Esophagus muscularis mucosa (tissue), 4 donors: ENCODE measurements around the gene PDCL3. TPM values are rescaled to one million over a fixed set of nuclear protein-coding genes. Genes with fewer than 3 reads are reported as not detected.

ENCODE experiments used
- DNase-seq: peaks from one replicate; pipeline ENCODE4 v3.0.0-alpha.2; 2017; ENCODE audit errors: extremely low spot score
- H3K27ac ChIP-seq, 4 donors: fragments of 200-600 bp; sonication (generic); replicated peaks in 1 of 4; 1 replicate in 3 of 4; 2 replicates in 1 of 4; pipeline ENCODE4 v1.5.1; 2016 to 2019; ENCODE audit warnings: mild to moderate bottlenecking in 1 of 4
- H3K27me3 ChIP-seq, 4 donors: fragments of 200-600 bp; sonication (generic); one replicate each; pipeline versions ENCODE4 v1.5.1 to v1.6.0; 2016 to 2019
- H3K36me3 ChIP-seq, 4 donors: fragments of 200-600 bp; sonication (generic); one replicate each; pipeline ENCODE4 v1.5.1; 2016 to 2019
- H3K4me1 ChIP-seq, 4 donors: fragments of 200-600 bp; sonication (generic); one replicate each; pipeline ENCODE4 v1.5.1; 2016 to 2019
- H3K4me3 ChIP-seq, 4 donors: fragments of 200-600 bp; sonication (generic); 1 replicate in 2 of 4; 2 replicates in 2 of 4; pipeline ENCODE4 v1.5.1; 2016 to 2019; ENCODE audit warnings: mild to moderate bottlenecking in 4 of 4, moderate library complexity in 1 of 4
- H3K9me3 ChIP-seq, 4 donors: fragments of 200-600 bp; sonication (generic); 1 replicate in 3 of 4; 2 replicates in 1 of 4; pipeline ENCODE4 v1.5.1; 2016 to 2019
- EP300 ChIP-seq: sonication (generic); formaldehyde crosslinking; IDR thresholded peaks from one replicate; pipeline ENCODE4 v1.6.1; 2017; ENCODE audit warnings: antibody characterized with exemption
- POLR2A ChIP-seq: fragments of 450-650 bp; IDR thresholded peaks from one replicate; pipeline ENCODE4 v1.6.1; 2017; ENCODE audit warnings: antibody characterized with exemption, moderate library complexity, mild to moderate bottlenecking, low read depth
- POLR2AphosphoS5 ChIP-seq, 2 donors: sonication (generic); formaldehyde crosslinking; IDR thresholded peaks; one replicate each; pipeline ENCODE4 v1.6.1; 2017; ENCODE audit warnings: antibody characterized with exemption in 2 of 2
- WGBS: methylation state at CpG from one replicate; pipeline ENCODE4 v1.1.5; 2018; 5-methylcytosine and 5-hydroxymethylcytosine counted together
- intact Hi-C: fragments of 100-400 bp; cut with DNase I; formaldehyde crosslinking; loops from one replicate; pipeline ENCODE4 v1.15.1; 2023
- total RNA-seq, 4 donors: library from RNA; depleted of rRNA; stranded (reverse); fragments of >200 nt; gene quantifications; one replicate each; pipeline versions ENCODE4 v1.1.0 to v1.2.1, GENCODE V29; 2016
- TF ChIP-seq, protein P1 (sequence below), 3 experiments: fragments of 200-600 bp in 2 of 3; fragments of 450-650 bp in 1 of 3; sonication (generic) in 2 of 3; IDR thresholded peaks; one replicate each; pipeline ENCODE4 v1.5.1; 2017 to 2019; ENCODE audit warnings: antibody characterized with exemption in 3 of 3, mild to moderate bottlenecking in 2 of 3, moderate library complexity in 1 of 3

Gene PDCL3
- total RNA-seq, 4 donors from 2014 or later, result 46.3 to 82.6 (median 61.3) TPM

DNA sequence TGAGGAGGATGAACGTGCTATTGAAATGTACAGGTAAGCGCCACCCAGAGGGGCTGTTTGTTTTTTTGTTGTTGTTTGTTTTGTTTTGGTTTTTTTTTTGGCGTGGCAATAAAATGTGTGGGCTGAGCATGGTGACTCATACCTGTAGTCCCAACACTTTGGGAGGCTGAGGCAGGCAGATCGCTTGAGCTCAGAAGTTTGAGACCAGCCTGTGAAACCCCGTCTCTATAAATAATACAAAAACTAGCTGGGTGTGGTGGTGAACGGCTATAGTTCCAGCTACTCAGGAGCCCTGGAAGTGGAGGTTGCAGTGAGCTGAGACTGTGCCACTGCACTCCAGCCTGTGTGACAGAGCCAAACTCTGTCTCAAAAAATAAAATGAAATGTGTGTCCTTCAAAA lies 6.2 kb downstream of the PDCL3 start:
- H3K27me3 ChIP-seq, result no peaks in the 10 kb centered on the region
- intact Hi-C loops, result no loop called here
- DNase-seq, result no peak
- TF ChIP-seq, protein P1, sequence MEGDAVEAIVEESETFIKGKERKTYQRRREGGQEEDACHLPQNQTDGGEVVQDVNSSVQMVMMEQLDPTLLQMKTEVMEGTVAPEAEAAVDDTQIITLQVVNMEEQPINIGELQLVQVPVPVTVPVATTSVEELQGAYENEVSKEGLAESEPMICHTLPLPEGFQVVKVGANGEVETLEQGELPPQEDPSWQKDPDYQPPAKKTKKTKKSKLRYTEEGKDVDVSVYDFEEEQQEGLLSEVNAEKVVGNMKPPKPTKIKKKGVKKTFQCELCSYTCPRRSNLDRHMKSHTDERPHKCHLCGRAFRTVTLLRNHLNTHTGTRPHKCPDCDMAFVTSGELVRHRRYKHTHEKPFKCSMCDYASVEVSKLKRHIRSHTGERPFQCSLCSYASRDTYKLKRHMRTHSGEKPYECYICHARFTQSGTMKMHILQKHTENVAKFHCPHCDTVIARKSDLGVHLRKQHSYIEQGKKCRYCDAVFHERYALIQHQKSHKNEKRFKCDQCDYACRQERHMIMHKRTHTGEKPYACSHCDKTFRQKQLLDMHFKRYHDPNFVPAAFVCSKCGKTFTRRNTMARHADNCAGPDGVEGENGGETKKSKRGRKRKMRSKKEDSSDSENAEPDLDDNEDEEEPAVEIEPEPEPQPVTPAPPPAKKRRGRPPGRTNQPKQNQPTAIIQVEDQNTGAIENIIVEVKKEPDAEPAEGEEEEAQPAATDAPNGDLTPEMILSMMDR (IDR thresholded peaks at IDR 0.05), result no peak
- TF ChIP-seq POLR2A, result no peak
- TF ChIP-seq POLR2AphosphoS5 (IDR thresholded peaks at IDR 0.05), result no peak
- no peak for TF ChIP-seq EP300
- no peak overlapping the region for H3K4me3 ChIP-seq
- 90% methylated on average over 6 of the region's 6 CpGs for WGBS
- H3K27ac ChIP-seq, result no peak overlapping the region
- no peaks in the 10 kb centered on the region for H3K9me3 ChIP-seq
- peaks cover 1 to 34% (median 24%) of the 10 kb centered on the region in 4 donors for H3K4me1 ChIP-seq
- H3K36me3 ChIP-seq, result peaks cover 37 to 80% (median 75%) of the 10 kb centered on the region in 4 donors

DNA sequence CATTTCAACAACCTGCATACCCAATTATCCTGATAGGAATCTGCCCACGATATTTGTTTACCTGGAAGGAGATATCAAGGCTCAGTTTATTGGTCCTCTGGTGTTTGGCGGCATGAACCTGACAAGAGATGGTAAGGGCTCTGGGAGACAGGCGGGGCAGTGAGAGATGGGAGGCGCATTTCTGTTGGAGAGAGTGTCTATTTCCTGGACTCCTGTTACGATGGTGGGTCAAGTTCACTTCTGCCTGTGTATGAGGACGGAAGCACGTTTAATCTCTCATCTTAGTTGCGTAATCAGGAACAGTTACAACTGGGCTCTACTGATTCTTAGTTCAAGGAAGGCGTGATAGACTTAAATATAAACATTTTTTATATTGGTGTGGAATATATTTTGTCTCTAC lies 8.9 kb downstream of the PDCL3 start:
- Histone ChIP-seq H3K36me3 (peaks cover 34 to 96% (median 90%) of the 10 kb centered on the region in 4 donors), H3K9me3 (no peaks in the 10 kb centered on the region), H3K27me3 (no peaks in the 10 kb centered on the region), H3K4me3 (no peak overlapping the region), H3K4me1 (peaks cover 0 to 10% (median 8%) of the 10 kb centered on the region in 4 donors), H3K27ac (no peak overlapping the region)
- 87% methylated on average over 9 of the region's 9 CpGs for WGBS
- DNase-seq, result no peak
- intact Hi-C loops, result no loop called here
- no peak for TF ChIP-seq EP300
- TF ChIP-seq POLR2AphosphoS5 (IDR thresholded peaks at IDR 0.05), result no peak
- TF ChIP-seq, protein P1 (IDR thresholded peaks at IDR 0.05), result no peak
- TF ChIP-seq POLR2A, result no peak

DNA sequence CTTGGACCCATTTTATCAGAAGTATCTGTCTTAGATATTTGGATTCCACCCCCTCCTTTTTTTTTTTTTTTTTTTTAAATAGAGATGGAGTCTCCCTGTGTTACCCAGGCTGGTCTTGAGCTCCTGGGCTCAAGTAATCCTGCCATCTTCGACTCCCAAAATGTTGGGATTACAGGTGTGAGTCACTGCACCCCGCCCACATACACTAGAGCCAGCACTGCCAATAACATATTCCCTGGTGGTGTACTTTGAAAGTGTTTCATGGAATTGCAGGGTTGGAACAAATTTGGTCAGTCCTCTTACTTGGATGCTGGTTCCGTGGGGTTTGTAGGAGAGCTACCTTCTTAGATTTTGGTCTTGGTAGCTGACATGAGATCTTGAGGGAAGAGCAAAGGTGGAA lies 15.0 kb downstream of the PDCL3 start:
- H3K4me1 ChIP-seq, result peaks cover 0 to 2% (median 0%) of the 10 kb centered on the region in 4 donors
- WGBS, result 90% methylated on average over 3 of the region's 3 CpGs
- H3K36me3 ChIP-seq, result peaks cover 22 to 55% (median 43%) of the 10 kb centered on the region in 4 donors
- no peak for TF ChIP-seq EP300
- TF ChIP-seq POLR2AphosphoS5 (IDR thresholded peaks at IDR 0.05), result no peak
- TF ChIP-seq, protein P1 (IDR thresholded peaks at IDR 0.05), result no peak
- TF ChIP-seq POLR2A, result no peak
- H3K27ac ChIP-seq, result no peak overlapping the region
- intact Hi-C loops, result no loop called here
- no peaks in the 10 kb centered on the region for H3K9me3 ChIP-seq
- no peaks in the 10 kb centered on the region for H3K27me3 ChIP-seq
- H3K4me3 ChIP-seq, result no peak overlapping the region
- no peak for DNase-seq

DNA sequence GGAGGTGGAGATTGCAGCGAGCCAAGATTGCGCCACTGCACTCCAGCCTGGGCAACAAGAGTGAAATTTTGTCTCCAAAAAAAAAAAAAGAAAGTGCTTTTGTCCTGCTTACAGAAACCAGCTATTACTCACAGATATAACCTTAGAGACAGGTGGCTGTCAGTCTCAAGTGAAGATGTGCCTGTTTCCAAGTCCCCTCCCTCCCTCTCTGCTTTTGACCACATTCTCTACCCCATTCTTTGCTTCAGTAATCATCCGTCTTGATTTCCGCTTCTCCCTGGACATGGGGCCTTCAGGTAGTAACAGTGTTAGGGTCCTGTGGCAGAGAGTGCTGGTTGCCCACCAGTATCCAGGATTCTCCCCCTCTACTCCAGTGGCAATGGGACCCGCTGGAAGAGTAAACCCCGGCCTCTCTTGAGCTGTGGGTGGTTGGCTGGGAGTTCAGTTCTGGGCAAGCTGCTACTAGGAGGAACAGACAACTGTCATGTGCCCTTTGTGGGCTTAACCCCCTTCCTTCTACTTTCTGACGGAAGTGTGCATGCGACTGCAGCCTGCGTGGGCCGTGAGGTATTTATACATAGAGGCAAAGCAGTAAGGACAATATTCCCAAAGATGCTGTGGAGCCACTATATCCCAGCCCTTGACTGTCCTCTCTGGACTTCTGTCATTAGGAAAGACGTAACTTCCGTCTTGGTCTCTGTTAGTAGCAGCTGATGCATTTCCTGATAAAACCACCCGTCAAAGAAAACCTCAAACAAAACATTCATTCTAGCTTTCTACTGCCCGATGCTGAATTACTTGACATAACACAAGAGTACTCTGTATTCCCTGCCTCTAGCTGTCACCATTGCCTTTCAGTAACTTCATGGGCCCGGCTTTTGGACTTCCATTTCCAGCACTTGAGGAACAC lies 17.8 kb downstream of the PDCL3 start:
- H3K9me3 ChIP-seq, result no peaks in the 10 kb centered on the region
- H3K36me3 ChIP-seq, result peaks cover 10 to 28% (median 18%) of the 10 kb centered on the region in 4 donors
- H3K4me3 ChIP-seq, result no peak overlapping the region
- no peak for DNase-seq
- TF ChIP-seq POLR2AphosphoS5 (IDR thresholded peaks at IDR 0.05) (peak in 1 of 2 donors; percentile 6), POLR2A (no peak)
- peak overlapping the region in 2 of 4 donors; percentile 19 to 30 for H3K27ac ChIP-seq
- intact Hi-C loops, result no loop called here
- WGBS, result 65% methylated on average over 15 of the region's 15 CpGs
- peaks cover 0 to 2% (median 0%) of the 10 kb centered on the region in 4 donors for H3K4me1 ChIP-seq
- no peaks in the 10 kb centered on the region for H3K27me3 ChIP-seq

DNA sequence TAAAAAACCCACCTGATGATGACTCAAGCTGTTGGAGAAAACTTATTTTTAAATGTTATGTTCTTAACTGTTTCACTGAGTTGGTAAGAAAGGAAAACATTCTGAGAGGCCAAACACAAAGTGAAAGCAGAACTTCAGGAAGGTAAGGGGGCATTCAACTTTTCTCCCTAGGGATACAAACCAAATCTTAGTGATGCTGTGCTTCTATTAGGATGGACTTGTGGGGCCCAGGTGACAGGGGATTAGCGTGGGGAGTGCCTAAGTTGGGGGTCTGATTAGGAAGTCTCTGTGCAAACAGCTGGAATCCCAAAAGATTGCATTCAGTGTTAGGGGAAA lies 18.5 kb downstream of the PDCL3 start:
- TF ChIP-seq EP300 (no peak), POLR2A (no peak), POLR2AphosphoS5 (IDR thresholded peaks at IDR 0.05) (no peak)
- TF ChIP-seq, protein P1 (IDR thresholded peaks at IDR 0.05), result no peak
- peaks cover 6 to 21% (median 14%) of the 10 kb centered on the region in 4 donors for H3K36me3 ChIP-seq
- DNase-seq, result no peak
- H3K4me1 ChIP-seq, result peaks cover 0 to 2% (median 0%) of the 10 kb centered on the region in 4 donors
- no peaks in the 10 kb centered on the region for H3K9me3 ChIP-seq
- intact Hi-C loops, result no loop called here
- 80% methylated on average over 1 of the region's 1 CpG for WGBS
- H3K4me3 ChIP-seq, result no peak overlapping the region
- H3K27ac ChIP-seq, result no peak overlapping the region
- H3K27me3 ChIP-seq, result no peaks in the 10 kb centered on the region
